Stomach smooth muscle (tissue), 2 donors: ENCODE measurements around the gene CSNK2A3.
A peak's percentile ranks its signal among the peaks of the same experiment; 100 is the strongest.
"Not testable (repeated sequence)": the region's sequence is repeated elsewhere in the genome, so short reads cannot be mapped to it uniquely, and the experiment has no call there.

Experiments
- H3K27ac ChIP-seq: one replicate; pipeline ENCODE4 v1.7.0; 2013; ENCODE audit warnings: mild to moderate bottlenecking, low read length, inconsistent platforms
- H3K27me3 ChIP-seq, 2 donors: one replicate each; pipeline ENCODE4 v1.7.0; 2013; ENCODE audit warnings: low read length in 2 of 2; ENCODE audit not compliant: insufficient read depth in 2 of 2, control insufficient read depth in 1 of 2
- H3K36me3 ChIP-seq, 2 donors: one replicate each; pipeline ENCODE4 v1.7.0; 2013; ENCODE audit warnings: low read length in 2 of 2; ENCODE audit not compliant: control insufficient read depth in 2 of 2, insufficient read depth in 2 of 2
- H3K4me1 ChIP-seq: one replicate; pipeline ENCODE4 v1.7.0; 2013; ENCODE audit warnings: low read length; ENCODE audit not compliant: control insufficient read depth, insufficient read depth
- H3K4me3 ChIP-seq, 2 donors: one replicate each; pipeline ENCODE4 v1.7.0; 2013; ENCODE audit warnings: low read length in 2 of 2
- H3K9ac ChIP-seq, 2 donors: one replicate each; pipeline ENCODE4 v1.7.0; 2013; ENCODE audit warnings: low read length in 2 of 2, mild to moderate bottlenecking in 1 of 2
- H3K9me3 ChIP-seq, 2 donors: one replicate each; pipeline ENCODE4 v1.7.0; 2013; ENCODE audit warnings: low read length in 2 of 2; ENCODE audit not compliant: control insufficient read depth in 2 of 2
- donor health status: healthy.
- donor health status: Pancreatic carcinoma.

CSNK2A3 gene

DNA sequence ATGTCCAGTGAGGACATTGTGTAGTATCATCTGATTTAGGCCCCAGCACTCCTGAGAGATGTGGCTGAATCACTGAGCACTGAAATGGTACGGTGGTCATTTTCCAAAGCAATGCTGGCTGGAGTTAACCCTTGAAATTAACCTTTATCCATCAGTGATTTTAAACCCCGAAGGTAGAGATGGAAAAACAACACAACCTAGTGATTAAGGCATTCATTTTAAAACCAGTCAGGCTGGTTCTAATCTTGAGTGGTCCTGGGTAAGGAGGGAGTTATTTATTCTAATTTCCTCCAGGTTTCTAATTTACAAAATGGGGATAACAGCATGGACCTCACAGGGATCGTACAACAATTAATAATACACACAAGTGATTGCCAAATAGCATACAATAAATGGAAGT, 6.6 kb upstream of the CSNK2A3 start:
- H3K4me1 ChIP-seq, result no peaks in the 10 kb centered on the region
- no peaks in the 10 kb centered on the region for H3K9me3 ChIP-seq
- H3K27ac ChIP-seq, result no peak overlapping the region
- H3K4me3 ChIP-seq, result no peak overlapping the region
- H3K9ac ChIP-seq, result no peak overlapping the region
- H3K27me3 ChIP-seq, result no peaks in the 10 kb centered on the region
- no peaks in the 10 kb centered on the region for H3K36me3 ChIP-seq

DNA sequence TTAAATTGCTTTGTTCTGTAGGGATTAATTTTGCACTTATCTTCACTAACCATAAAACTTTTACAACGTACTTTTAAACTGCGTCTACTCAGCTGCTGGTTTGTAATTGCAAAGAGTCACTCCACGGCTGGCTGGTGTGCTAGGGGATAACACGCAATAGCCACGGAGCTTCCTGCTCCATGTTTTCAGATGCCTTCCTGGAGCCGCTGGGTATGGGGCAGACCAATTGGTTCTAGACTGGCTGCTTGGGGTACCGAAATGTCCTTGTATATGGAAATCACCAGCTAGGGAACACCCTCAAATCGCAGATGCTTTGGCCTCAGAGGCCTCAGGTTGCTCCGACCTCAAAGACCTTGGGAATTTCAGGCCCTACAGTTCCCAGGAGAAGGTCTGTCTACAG, 3.8 kb upstream of the CSNK2A3 start:
- Histone ChIP-seq H3K9ac (no peak overlapping the region), H3K27ac (no peak overlapping the region), H3K9me3 (no peaks in the 10 kb centered on the region), H3K27me3 (no peaks in the 10 kb centered on the region), H3K36me3 (no peaks in the 10 kb centered on the region), H3K4me1 (no peaks in the 10 kb centered on the region), H3K4me3 (no peak overlapping the region)

DNA sequence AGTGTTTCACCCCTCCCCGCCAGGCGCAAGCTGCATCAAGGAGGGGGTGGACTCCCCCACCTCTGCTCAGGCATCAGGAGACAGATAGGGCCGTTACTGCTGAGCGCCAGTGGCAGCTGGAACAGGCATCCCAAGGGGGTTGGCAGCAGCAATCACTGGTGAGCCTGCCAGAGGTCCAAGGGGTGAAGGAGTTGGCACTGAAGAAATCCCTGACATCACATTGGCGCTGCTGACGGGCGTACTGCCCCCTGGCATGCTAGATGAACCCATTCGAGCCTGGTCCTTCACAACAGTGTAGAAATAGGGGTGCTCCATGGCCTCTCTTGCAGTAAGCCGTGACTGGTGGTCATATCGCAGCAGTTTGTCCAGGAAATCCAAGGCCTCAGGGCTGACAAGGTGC, 1.2 kb downstream of the CSNK2A3 start:
- H3K9me3 ChIP-seq, H3K27ac ChIP-seq, H3K27me3 ChIP-seq, H3K9ac ChIP-seq, H3K4me3 ChIP-seq, H3K36me3 ChIP-seq: not testable (repeated sequence)
- peaks cover 28% of the 10 kb centered on the region for H3K4me1 ChIP-seq

DNA sequence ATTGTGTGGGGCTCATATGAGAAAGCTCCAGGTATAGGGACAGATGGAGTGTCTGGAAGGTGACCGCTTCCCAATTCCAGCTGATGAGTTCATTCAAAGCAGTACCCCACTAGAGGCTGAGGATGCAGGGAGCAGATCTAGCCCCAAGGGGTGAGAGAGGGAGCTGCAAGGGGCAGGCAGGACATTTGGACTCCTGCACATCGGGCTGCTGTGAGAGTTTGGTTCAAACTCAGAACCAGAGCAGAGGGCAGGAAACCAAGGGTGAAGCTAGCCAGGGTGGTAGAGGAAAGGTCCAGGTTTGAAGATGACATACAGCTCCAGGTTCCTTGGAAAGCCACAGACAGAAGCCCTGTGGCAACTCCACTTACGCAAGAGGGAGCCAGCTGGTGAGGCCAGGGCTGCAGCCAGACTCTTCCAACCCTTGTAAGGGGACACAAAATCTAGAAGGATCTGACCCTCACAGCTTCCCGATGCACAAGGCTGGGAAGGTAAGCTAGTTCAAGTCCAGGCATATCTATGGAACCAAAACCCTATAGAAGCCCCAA, 1.9 kb downstream of the CSNK2A3 start:
- H3K4me3 ChIP-seq, result no peak overlapping the region
- no peaks in the 10 kb centered on the region for H3K27me3 ChIP-seq
- no peak overlapping the region for H3K9ac ChIP-seq
- H3K4me1 ChIP-seq, result peaks cover 28% of the 10 kb centered on the region
- H3K9me3 ChIP-seq, result no peaks in the 10 kb centered on the region
- peak overlapping the region; percentile 60 for H3K27ac ChIP-seq
- no peaks in the 10 kb centered on the region for H3K36me3 ChIP-seq

DNA sequence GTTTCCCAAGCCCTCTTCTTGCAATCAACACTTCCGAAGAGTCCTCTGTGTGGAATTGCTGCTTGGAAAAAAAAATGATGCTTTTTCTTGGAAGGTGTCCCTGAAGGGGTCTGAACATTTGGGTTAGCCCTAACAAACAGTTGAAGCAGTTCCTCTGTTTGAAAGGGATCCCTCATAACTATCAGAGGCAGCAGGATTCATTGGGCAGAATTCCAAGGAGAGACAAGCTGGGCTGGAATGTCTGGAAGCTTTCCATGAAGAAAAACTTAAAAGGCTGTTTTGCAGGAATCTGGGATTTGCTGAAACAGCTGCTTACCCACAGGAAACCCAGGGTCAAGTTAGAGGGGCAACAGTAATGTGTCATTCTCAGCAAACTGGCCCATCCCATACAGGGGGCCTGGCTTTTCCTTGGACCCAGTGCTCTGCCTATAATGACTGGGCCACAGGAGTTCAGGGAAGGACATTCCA, 3.1 kb downstream of the CSNK2A3 start:
- no peaks in the 10 kb centered on the region for H3K9me3 ChIP-seq
- peak overlapping the region; percentile 60 for H3K27ac ChIP-seq
- H3K27me3 ChIP-seq, result no peaks in the 10 kb centered on the region
- no peak overlapping the region for H3K9ac ChIP-seq
- H3K4me1 ChIP-seq, result peaks cover 28% of the 10 kb centered on the region
- no peaks in the 10 kb centered on the region for H3K36me3 ChIP-seq
- no peak overlapping the region for H3K4me3 ChIP-seq

DNA sequence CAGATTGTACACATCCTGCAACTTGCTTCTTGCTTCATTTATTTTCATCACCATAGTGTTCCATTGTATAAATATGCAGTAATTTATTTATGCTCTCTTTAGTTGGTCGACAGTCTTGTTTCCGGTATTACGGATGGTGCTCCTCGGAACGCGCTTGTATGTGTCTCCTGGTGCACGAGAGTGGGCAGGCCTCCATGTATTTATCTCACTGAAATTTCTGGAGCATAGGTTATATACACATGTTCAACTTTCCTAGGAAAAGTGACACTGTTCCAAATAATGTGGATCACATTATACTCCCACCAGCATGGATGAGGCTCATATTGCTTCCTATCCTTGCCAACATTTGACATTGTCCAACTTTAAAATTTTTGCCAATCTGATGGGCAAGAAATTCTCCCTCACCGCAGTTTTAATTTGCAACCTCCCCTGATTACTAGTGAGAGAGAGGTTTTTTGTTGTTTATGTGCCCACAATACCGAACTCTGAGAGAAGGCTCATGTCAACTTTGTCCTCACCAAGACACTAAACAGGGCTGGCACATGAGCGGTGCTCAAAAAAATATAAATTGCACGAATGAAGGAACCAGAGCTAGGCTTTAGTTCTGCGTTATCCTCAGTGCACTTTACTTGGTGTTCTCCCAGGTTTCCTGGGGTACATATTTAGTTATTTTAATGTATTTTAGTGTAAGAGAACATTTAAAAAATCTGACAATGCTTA, 3.8 kb downstream of the CSNK2A3 start:
- Histone ChIP-seq H3K4me1 (peaks cover 28% of the 10 kb centered on the region), H3K9ac (no peak overlapping the region), H3K27me3 (no peaks in the 10 kb centered on the region), H3K27ac (peak overlapping the region; percentile 60), H3K36me3 (no peaks in the 10 kb centered on the region), H3K9me3 (no peaks in the 10 kb centered on the region), H3K4me3 (no peak overlapping the region)

DNA sequence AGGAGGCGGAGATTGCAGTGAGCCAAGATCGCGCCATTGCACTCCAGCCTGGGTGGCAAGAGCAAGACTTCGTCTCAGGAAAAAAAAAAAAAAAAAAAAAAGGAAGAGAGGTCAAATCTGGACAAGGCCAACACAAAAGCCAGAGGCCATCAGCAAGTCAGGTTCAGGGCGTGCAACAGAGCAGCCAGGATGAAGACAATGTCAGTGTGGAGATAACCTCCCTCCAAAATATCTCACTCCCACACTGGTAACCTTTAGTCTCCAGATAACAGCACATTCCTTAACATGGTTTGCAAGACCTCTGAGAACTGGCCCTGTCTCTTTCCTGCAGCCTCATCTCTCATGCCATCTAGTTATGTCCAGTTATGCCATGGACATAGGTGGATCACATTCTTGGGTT, 4.7 kb downstream of the CSNK2A3 start:
- Histone ChIP-seq H3K9ac (no peak overlapping the region), H3K27me3 (no peaks in the 10 kb centered on the region), H3K27ac (no peak overlapping the region), H3K9me3 (no peaks in the 10 kb centered on the region), H3K36me3 (no peaks in the 10 kb centered on the region), H3K4me3 (no peak overlapping the region), H3K4me1 (peaks cover 28% of the 10 kb centered on the region)

DNA sequence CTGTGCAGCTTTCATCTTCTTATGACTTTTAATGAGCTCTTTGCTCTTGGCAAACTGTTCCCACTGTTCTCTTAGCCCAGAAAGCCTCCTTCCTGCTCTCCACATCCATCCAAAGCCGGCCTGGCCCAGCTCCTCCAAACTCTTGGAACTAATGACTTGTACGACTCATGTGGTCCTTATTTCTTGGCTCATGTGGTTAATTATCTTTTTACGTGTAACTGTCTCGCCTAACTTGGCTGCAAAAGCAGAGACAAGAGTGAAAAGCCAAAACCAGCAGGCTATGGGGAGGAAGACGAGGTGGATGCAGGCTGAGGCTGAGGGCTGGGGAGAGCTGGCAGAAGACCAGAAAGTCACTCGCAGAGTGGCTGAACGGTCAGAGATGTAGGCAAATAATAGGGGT, 5.5 kb downstream of the CSNK2A3 start:
- Histone ChIP-seq H3K36me3 (no peaks in the 10 kb centered on the region), H3K4me1 (peaks cover 28% of the 10 kb centered on the region), H3K4me3 (no peak overlapping the region), H3K27ac (no peak overlapping the region), H3K9ac (no peak overlapping the region), H3K27me3 (no peaks in the 10 kb centered on the region), H3K9me3 (no peaks in the 10 kb centered on the region)

DNA sequence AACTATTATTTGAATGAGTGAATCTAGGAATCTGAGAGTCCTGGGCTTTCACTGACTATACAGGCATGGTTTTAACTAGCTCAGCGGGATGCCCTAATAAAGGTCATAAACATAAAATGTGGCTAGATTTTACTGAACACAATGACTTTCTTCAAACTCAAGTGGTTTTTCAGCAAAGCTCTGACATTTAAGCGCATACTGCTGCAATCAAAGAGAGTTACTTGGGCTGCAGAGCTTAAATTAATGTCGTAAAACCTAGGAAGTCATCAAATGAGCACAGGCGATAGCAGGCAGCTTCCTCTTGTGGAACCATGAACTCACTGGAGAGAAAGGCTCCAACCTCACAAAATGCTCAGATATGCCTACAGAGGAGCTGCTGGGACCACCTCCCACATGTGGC, 6.7 kb downstream of the CSNK2A3 start:
- no peaks in the 10 kb centered on the region for H3K9me3 ChIP-seq
- no peaks in the 10 kb centered on the region for H3K36me3 ChIP-seq
- no peak overlapping the region for H3K9ac ChIP-seq
- peaks cover 28% of the 10 kb centered on the region for H3K4me1 ChIP-seq
- no peaks in the 10 kb centered on the region for H3K27me3 ChIP-seq
- no peak overlapping the region for H3K4me3 ChIP-seq
- no peak overlapping the region for H3K27ac ChIP-seq

DNA sequence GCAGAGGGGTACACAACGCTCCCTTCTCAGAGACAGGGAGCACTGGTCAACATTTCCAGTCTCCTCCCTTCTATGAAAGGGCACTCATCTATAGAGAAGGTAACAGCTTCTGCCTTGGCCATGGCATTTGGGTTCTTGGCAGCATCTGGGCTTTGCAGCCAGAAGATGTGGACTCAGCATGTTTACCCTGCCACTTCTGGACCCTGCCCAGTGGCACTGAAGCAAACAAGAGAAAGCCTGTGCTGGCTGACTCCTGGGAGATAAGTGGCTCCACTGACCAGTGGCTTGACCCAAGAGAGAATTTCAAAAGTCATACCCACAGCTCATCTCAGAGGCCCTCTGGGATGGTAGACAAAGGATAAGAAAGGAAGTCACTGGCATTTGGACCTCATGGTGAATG, 8.0 kb downstream of the CSNK2A3 start:
- H3K27me3 ChIP-seq, result no peaks in the 10 kb centered on the region
- peaks cover 17% of the 10 kb centered on the region for H3K4me1 ChIP-seq
- no peaks in the 10 kb centered on the region for H3K36me3 ChIP-seq
- H3K27ac ChIP-seq, result no peak overlapping the region
- no peak overlapping the region for H3K9ac ChIP-seq
- H3K9me3 ChIP-seq, result no peaks in the 10 kb centered on the region
- H3K4me3 ChIP-seq, result no peak overlapping the region

DNA sequence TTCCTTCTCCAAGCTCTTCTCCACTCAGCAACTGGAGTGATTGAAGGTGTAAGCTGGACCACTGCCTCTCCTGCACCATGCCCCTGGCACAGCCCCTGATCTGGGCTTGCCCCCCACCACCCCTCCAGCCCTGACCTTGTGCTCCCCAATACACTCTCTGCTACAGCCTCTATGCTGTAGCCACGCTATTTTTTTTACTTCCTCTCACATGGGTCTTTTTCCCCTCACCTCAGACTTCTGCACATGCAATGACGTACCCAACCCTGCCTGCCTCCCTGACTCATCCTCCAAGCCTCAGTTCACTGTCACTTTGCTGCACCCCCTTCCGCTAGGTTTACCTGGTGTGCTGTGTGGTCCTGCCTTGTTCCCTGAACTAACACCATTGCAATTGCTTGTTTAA, 9.0 kb downstream of the CSNK2A3 start:
- H3K9me3 ChIP-seq, result no peaks in the 10 kb centered on the region
- no peaks in the 10 kb centered on the region for H3K36me3 ChIP-seq
- peaks cover 7% of the 10 kb centered on the region for H3K4me1 ChIP-seq
- H3K9ac ChIP-seq, result no peak overlapping the region
- no peaks in the 10 kb centered on the region for H3K27me3 ChIP-seq
- no peak overlapping the region for H3K27ac ChIP-seq
- H3K4me3 ChIP-seq, result no peak overlapping the region
